C4-2B (cell line): ENCODE data around the gene ARPIN.

Source experiments
- ZFX ChIP-seq: fragments of 450-650 bp; IDR thresholded peaks from 2 replicates; pipeline ENCODE4 v1.6.1; 2017
- TF ChIP-seq, protein P1 (sequence below): fragments of 450-650 bp; conservative IDR thresholded peaks from 2 replicates; pipeline ENCODE4 v1.5.1; 2017; ENCODE audit warnings: mild to moderate bottlenecking

DNA sequence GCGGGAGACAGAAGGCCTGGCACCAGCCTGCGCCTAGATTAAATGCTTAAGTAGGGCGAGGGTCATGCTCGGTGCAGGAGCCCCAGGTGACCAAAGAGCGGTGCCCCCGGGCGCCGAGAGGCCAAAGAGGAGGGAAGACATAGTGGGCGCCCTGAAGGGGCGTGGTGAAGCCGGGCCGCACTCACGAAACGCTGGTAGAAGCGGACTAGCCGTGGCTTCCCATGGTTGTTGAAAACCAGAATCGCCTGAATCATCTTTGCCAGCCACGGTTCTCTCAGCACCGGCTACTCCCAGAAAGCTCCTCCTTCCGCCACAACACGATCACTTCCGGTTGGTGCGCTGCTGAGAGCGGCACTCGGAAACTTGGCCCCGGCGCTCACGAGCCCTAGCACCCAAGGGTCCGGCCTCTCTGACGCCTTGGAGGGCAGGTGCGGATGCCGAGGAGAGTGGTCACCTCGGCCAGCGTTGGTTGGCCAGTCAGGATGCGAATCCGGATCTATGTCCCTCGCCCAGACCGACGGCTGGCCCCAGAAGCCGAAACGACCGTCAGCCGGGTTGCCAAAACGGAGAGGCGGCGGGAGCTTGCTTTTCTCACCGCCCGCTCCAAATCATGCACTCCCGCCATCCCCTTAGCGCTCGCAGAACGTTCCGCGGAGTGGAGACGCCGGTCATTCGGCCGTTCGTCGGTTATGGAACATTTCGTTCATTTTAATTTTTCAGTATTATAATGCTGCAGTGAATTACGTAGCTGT is 18.9 kb downstream of the ARPIN start, which contains the start of gene AP3S2:
- TF ChIP-seq, protein P1, sequence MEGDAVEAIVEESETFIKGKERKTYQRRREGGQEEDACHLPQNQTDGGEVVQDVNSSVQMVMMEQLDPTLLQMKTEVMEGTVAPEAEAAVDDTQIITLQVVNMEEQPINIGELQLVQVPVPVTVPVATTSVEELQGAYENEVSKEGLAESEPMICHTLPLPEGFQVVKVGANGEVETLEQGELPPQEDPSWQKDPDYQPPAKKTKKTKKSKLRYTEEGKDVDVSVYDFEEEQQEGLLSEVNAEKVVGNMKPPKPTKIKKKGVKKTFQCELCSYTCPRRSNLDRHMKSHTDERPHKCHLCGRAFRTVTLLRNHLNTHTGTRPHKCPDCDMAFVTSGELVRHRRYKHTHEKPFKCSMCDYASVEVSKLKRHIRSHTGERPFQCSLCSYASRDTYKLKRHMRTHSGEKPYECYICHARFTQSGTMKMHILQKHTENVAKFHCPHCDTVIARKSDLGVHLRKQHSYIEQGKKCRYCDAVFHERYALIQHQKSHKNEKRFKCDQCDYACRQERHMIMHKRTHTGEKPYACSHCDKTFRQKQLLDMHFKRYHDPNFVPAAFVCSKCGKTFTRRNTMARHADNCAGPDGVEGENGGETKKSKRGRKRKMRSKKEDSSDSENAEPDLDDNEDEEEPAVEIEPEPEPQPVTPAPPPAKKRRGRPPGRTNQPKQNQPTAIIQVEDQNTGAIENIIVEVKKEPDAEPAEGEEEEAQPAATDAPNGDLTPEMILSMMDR, result no peak
- TF ChIP-seq ZFX, result peak; percentile 84
